ENCODE measurements around the gene AP3B1.

The AP3B1 gene

GRCh38 chr5:78287833-78288232 lies 6.7 kb downstream of the AP3B1 start:
- no peak for DNase-seq

- no peak for DNase-seq
Observed at GRCh38 chr5:78287169-78287568, 7.3 kb downstream of the AP3B1 start.

GRCh38 chr5:78286290-78286689 lies 8.2 kb downstream of the AP3B1 start:
- DNase-seq: no peak

GRCh38 chr5:78283802-78284201 lies 10.7 kb downstream of the AP3B1 start:
- DNase-seq: no peak

GRCh38 chr5:78283105-78283504 lies 11.4 kb downstream of the AP3B1 start:
- DNase-seq: no peak

- no peak for DNase-seq
Observed at GRCh38 chr5:78280261-78280660, 14.2 kb downstream of the AP3B1 start.

- no peak for DNase-seq
Observed at GRCh38 chr5:78279194-78279593, 15.3 kb downstream of the AP3B1 start.

- DNase-seq: no peak
Observed at GRCh38 chr5:78277715-78278114, 16.8 kb downstream of the AP3B1 start.

GRCh38 chr5:78275998-78276543 lies 18.4 kb downstream of the AP3B1 start:
- DNase-seq: no peak

GRCh38 chr5:78274540-78275197 lies 19.8 kb downstream of the AP3B1 start:
- no peak for DNase-seq

GRCh38 chr5:78273436-78273835 lies 21.1 kb downstream of the AP3B1 start:
- DNase-seq: no peak

GRCh38 chr5:78271766-78272165 lies 22.7 kb downstream of the AP3B1 start:
- DNase-seq: no peak

GRCh38 chr5:78269088-78269703 lies 25.3 kb downstream of the AP3B1 start:
- no peak for DNase-seq

GRCh38 chr5:78268356-78268755 lies 26.1 kb downstream of the AP3B1 start:
- DNase-seq: no peak

- no peak for DNase-seq
Observed at GRCh38 chr5:78265163-78265562, 29.3 kb downstream of the AP3B1 start.

GRCh38 chr5:78264600-78264999 lies 29.9 kb downstream of the AP3B1 start:
- no peak for DNase-seq

- no peak for DNase-seq
Observed at GRCh38 chr5:78260771-78261170, 33.7 kb downstream of the AP3B1 start.

GRCh38 chr5:78253201-78253600 lies 41.3 kb downstream of the AP3B1 start:
- DNase-seq: no peak

GRCh38 chr5:78252715-78253114 lies 41.8 kb downstream of the AP3B1 start:
- no peak for DNase-seq

- no peak for DNase-seq
Observed at GRCh38 chr5:78251663-78252284, 42.7 kb downstream of the AP3B1 start.

- DNase-seq: no peak
Observed at GRCh38 chr5:78245136-78245535, 49.4 kb downstream of the AP3B1 start.

- no peak for DNase-seq
Observed at GRCh38 chr5:78243639-78244038, 50.9 kb downstream of the AP3B1 start.

- DNase-seq: no peak
Observed at GRCh38 chr5:78243091-78243490, 51.4 kb downstream of the AP3B1 start.

GRCh38 chr5:78242001-78242400 lies 52.5 kb downstream of the AP3B1 start:
- no peak for DNase-seq
